Kidney (tissue), 14 donors: ENCODE results near the gene MRRF. TPM values are rescaled to one million over a fixed set of nuclear protein-coding genes. Genes with fewer than 3 reads are reported as not detected.
A peak's percentile ranks its signal among the peaks of the same experiment; 100 is the strongest.

Experiments
- DNase-seq, 5 donors: peaks; one replicate each; pipeline ENCODE4 v3.0.0-alpha.2; 2013 to 2020
- FAIRE-seq: peaks from 2 replicates; lab custom pipeline; 2012; peaks lifted over from hg19 to GRCh38; lab: Jason Lieb, UNC
- H3K27ac ChIP-seq, 2 donors: one replicate each; pipeline ENCODE4 v1.7.0; 2013; ENCODE audit warnings: low read depth in 2 of 2, low read length in 2 of 2, inconsistent platforms in 1 of 2
- H3K27me3 ChIP-seq: one replicate; pipeline ENCODE4 v1.7.1; 2013; ENCODE audit warnings: low read length, inconsistent platforms; ENCODE audit not compliant: control insufficient read depth, insufficient read depth
- H3K36me3 ChIP-seq, 3 donors: one replicate each; pipeline versions ENCODE4 v1.7.0 to v1.7.1; 2013; ENCODE audit warnings: low read length in 3 of 3, control low read depth in 1 of 3, inconsistent platforms in 1 of 3; ENCODE audit not compliant: insufficient read depth in 3 of 3, control insufficient read depth in 2 of 3
- H3K4me1 ChIP-seq, 3 donors: one replicate each; pipeline versions ENCODE4 v1.7.0 to v1.7.1; 2013; ENCODE audit warnings: low read length in 3 of 3, inconsistent platforms in 1 of 3, low read depth in 1 of 3; ENCODE audit not compliant: control insufficient read depth in 2 of 3, insufficient read depth in 2 of 3
- H3K4me3 ChIP-seq, 3 donors: one replicate each; pipeline versions ENCODE4 v1.7.0 to v1.8.1; 2013; ENCODE audit warnings: low read length in 3 of 3, control low read depth in 1 of 3, inconsistent platforms in 1 of 3
- H3K9ac ChIP-seq, 3 donors: one replicate each; pipeline versions ENCODE4 v1.7.0 to v1.7.1; 2013; ENCODE audit warnings: low read length in 3 of 3, control low read depth in 1 of 3, inconsistent platforms in 1 of 3
- H3K9me3 ChIP-seq, 3 donors: one replicate each; pipeline versions ENCODE4 v1.7.0 to v1.7.1; 2013; ENCODE audit warnings: low read length in 3 of 3, control low read depth in 1 of 3, inconsistent platforms in 1 of 3; ENCODE audit not compliant: control insufficient read depth in 2 of 3, insufficient read depth in 1 of 3
- CTCF ChIP-seq: IDR thresholded peaks from 3 replicates; pipeline ENCODE4 v1.5.1; 2012; ENCODE audit warnings: mild to moderate bottlenecking, moderate library complexity, borderline replicate concordance; ENCODE audit not compliant: insufficient read depth; ENCODE audit errors: extremely low read depth
- intact Hi-C: fragments of 100-400 bp; cut with DNase I; formaldehyde crosslinking; loops from one replicate; pipeline ENCODE4 v1.11.1; 2022
- polyA plus RNA-seq: library from polyadenylated mRNA; stranded (reverse); fragments of 350-450 nt; fragmentation: Illumina TruSeq; extraction: RNeasy Lipid Tissue Mini Kit (QIAGEN cat#74804); gene quantifications from one replicate; pipeline ENCODE4 v1.2.3, GENCODE V29; 2014; ENCODE audit warnings: low read depth, low replicate concordance; ENCODE audit not compliant: insufficient read depth
- total RNA-seq: library from RNA; stranded (reverse); fragmentation: NEBNext Ultra II Directional; extraction: Animal tissue kit (Norgen Biotek cat#: 25700); gene quantifications from one replicate; pipeline ENCODE4 v1.2.1, GENCODE V29; 2021
- donor health status: control.
- donor health status: control.
- donor health status: control.
- donor health status: control.
- donor health status: control.
- donor health status: DM: yes; HTN: yes; CAD: no.
- donor health status: Normal renal cell carcinoma (clear cell type).

MRRF gene
- total and polyA plus RNA-seq, 2 donors from 2014 or later = 38.8 to 44.9 TPM

DNA sequence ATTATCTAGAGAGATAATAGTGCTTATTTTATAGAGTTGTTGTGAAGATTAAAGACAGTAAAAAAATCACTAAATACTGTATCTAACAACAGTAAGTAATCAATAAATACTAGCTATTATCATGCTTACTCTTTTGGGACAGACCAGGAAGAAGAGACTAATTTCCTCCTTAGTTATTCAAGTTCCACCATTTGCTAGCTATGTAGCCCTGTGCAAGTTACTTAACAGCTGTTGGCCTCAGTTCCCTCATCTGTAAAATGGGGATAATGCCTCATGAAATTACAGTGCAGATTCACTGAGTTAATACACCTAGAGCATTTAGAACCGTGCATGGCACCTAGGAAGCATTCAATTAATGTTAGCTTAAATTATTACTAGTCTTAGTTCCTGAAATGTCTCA, 2.6 kb upstream of the MRRF start:
- intact Hi-C loops = no loop called here
- H3K27ac ChIP-seq = no peak overlapping the region
- no peak for TF ChIP-seq CTCF
- peaks cover 2 to 16% (median 13%) of the 10 kb centered on the region in 3 donors for H3K36me3 ChIP-seq
- peaks cover 5 to 25% (median 13%) of the 10 kb centered on the region in 3 donors for H3K4me1 ChIP-seq
- DNase-seq = no peak
- H3K27me3 ChIP-seq = no peaks in the 10 kb centered on the region
- FAIRE-seq = no peak
- no peak overlapping the region for H3K4me3 ChIP-seq
- no peak overlapping the region for H3K9ac ChIP-seq
- H3K9me3 ChIP-seq = no peaks in the 10 kb centered on the region

DNA sequence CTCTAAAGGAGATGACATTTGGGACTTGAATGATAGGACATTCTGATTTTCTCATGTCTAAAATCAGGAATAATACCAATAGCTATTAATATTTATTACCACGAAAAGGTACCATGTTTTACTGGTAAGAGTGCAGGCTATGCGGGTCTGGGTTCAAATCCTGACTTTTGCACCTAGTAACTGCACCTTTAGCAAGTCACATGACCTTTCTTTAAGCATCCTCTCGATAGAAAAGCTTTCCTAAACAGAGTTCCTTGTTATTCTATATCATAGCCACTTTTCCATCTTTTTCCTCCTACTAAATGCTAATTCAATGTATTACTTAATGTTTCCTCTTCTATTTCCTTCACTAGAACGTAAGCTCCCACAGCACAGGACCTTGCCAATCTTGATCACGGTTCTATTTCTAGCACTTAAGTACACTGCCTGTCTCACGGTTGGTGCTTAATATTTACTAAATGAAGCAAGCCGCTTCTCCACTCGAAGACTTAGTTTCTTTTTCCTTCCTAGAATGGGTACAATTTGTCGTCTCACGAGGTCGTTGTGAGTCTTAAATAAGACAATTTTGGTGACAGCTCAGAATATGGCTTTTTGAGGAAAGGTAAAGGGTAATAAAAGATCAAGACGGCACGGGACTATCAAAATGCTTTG, 858 bp upstream of the MRRF start:
- DNase-seq (peak in 1 of 5 donors; percentile 15), FAIRE-seq (no peak)
- Histone ChIP-seq H3K27me3 (no peaks in the 10 kb centered on the region), H3K9me3 (no peaks in the 10 kb centered on the region), H3K27ac (peak overlapping the region; percentile 97 to 98), H3K9ac (peak overlapping the region; percentile 79 to 96 (median 93)), H3K36me3 (peaks cover 2 to 16% (median 7%) of the 10 kb centered on the region in 3 donors), H3K4me3 (peak overlapping the region; percentile 89 to 98 (median 98)), H3K4me1 (peaks cover 5 to 25% (median 13%) of the 10 kb centered on the region in 3 donors)
- no peak for TF ChIP-seq CTCF
- intact Hi-C loops = no loop called here

GRCh38 chr9:122265149-122265915, 650 bp downstream of the MRRF start:
- intact Hi-C loops = no loop called here
- DNase-seq = no peak
- Histone ChIP-seq H3K9ac (peak overlapping the region; percentile 90 to 96 (median 93)), H3K4me1 (peaks cover 5 to 25% (median 13%) of the 10 kb centered on the region in 3 donors), H3K27ac (peak overlapping the region; percentile 97 to 98), H3K9me3 (no peaks in the 10 kb centered on the region), H3K36me3 (peaks cover 0 to 7% (median 0%) of the 10 kb centered on the region in 3 donors), H3K4me3 (peak overlapping the region; percentile 89 to 98 (median 98)), H3K27me3 (no peaks in the 10 kb centered on the region)
- no peak for TF ChIP-seq CTCF
- FAIRE-seq = no peak
